GM18873 (cell line): ENCODE measurements around the gene VSNL1.

Experiments
- ATAC-seq: cut with Tn5 transposase; IDR thresholded peaks from one replicate; pipeline ENCODE4 v1.9.1; 2021; ENCODE audit warnings: mild to moderate bottlenecking, moderate library complexity, moderate number of reproducible peaks; ENCODE audit not compliant: unreplicated experiment, low FRiP score

The VSNL1 gene

GRCh38 chr2:17579605-17580318, 39.3 kb downstream of the VSNL1 start:
- ATAC-seq: no peak

GRCh38 chr2:17580319-17580715, 39.8 kb downstream of the VSNL1 start:
- ATAC-seq: no peak

- ATAC-seq: no peak
Observed at GRCh38 chr2:17581831-17582230, 41.3 kb downstream of the VSNL1 start.

GRCh38 chr2:17583166-17583565, 42.7 kb downstream of the VSNL1 start:
- ATAC-seq: no peak

GRCh38 chr2:17583646-17584045, 43.1 kb downstream of the VSNL1 start:
- no peak for ATAC-seq

- ATAC-seq: no peak
Observed at GRCh38 chr2:17584689-17585088, 44.2 kb downstream of the VSNL1 start.

- no peak for ATAC-seq
Observed at GRCh38 chr2:17587469-17587868, 47.0 kb downstream of the VSNL1 start.

GRCh38 chr2:17588031-17588430, 47.5 kb downstream of the VSNL1 start:
- no peak for ATAC-seq

- no peak for ATAC-seq
Observed at GRCh38 chr2:17589406-17590035, 49.0 kb downstream of the VSNL1 start.

GRCh38 chr2:17590342-17590911, 49.9 kb downstream of the VSNL1 start:
- no peak for ATAC-seq

- ATAC-seq: no peak
Observed at GRCh38 chr2:17591846-17592245, 51.4 kb downstream of the VSNL1 start.

- ATAC-seq: no peak
Observed at GRCh38 chr2:17592731-17593409, 52.4 kb downstream of the VSNL1 start.

- no peak for ATAC-seq
Observed at GRCh38 chr2:17593445-17593840, 52.9 kb downstream of the VSNL1 start.

- ATAC-seq: no peak
Observed at GRCh38 chr2:17593841-17594491, 53.5 kb downstream of the VSNL1 start.

GRCh38 chr2:17594533-17595401, 54.3 kb downstream of the VSNL1 start:
- no peak for ATAC-seq

GRCh38 chr2:17599617-17600016, 59.1 kb downstream of the VSNL1 start:
- ATAC-seq: no peak

- ATAC-seq: no peak
Observed at GRCh38 chr2:17600556-17601204, 60.2 kb downstream of the VSNL1 start.

GRCh38 chr2:17604050-17604449, 63.6 kb downstream of the VSNL1 start:
- ATAC-seq: no peak

- ATAC-seq: no peak
Observed at GRCh38 chr2:17605696-17606095, 65.2 kb downstream of the VSNL1 start.
